Endothelial cell of umbilical vein (primary cell): ENCODE data around the gene TLE1.

Experiments
- EZH2 ChIP-seq: IDR thresholded peaks from 2 replicates; pipeline ENCODE4 v1.6.1; 2012; ENCODE audit warnings: borderline replicate concordance, low read depth, mild to moderate bottlenecking, moderate library complexity, low read length, inconsistent platforms; ENCODE audit not compliant: severe bottlenecking
- GATA2 ChIP-seq: IDR thresholded peaks from 2 replicates; pipeline ENCODE4 v1.7.0; 2011; ENCODE audit warnings: low read depth, mild to moderate bottlenecking, moderate library complexity, mixed read lengths, low read length; ENCODE audit not compliant: insufficient read length, insufficient read depth
- TF ChIP-seq, protein P1 (sequence below), 2 donors: IDR thresholded peaks; 1 replicate in 1 of 2; 2 replicates in 1 of 2; pipeline ENCODE4 v1.5.1; 2011; ENCODE audit warnings: low read length in 2 of 2, mild to moderate bottlenecking in 2 of 2, moderate library complexity in 2 of 2, control low read depth in 1 of 2, inconsistent platforms in 1 of 2, low read depth in 1 of 2; ENCODE audit not compliant: insufficient read depth in 1 of 2; ENCODE audit errors: extremely low read depth in 1 of 2

DNA sequence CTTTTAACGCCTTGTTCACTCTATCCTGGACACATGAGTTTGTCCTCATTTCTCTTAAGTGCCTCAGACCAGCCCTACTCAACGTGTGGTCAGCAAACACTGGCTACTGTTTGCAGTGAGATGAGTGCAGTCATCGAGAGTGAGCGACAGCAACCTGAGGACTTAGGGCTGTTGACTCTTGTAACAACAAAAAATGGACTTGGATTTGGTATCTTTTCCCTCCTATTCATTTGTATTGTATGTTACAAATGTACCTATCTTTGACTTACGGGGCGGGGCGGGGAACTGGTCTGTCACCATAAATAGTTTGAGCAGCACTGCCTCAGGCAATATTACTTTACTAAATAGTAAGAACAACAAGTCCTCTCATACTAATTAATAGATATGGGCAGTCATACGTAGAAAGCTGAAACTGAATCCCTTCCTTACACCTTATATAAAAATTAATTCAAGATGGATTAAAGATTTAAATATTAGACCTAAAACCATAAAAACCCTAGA lies 84.1 kb downstream of the TLE1 start:
- TF ChIP-seq, protein P1, sequence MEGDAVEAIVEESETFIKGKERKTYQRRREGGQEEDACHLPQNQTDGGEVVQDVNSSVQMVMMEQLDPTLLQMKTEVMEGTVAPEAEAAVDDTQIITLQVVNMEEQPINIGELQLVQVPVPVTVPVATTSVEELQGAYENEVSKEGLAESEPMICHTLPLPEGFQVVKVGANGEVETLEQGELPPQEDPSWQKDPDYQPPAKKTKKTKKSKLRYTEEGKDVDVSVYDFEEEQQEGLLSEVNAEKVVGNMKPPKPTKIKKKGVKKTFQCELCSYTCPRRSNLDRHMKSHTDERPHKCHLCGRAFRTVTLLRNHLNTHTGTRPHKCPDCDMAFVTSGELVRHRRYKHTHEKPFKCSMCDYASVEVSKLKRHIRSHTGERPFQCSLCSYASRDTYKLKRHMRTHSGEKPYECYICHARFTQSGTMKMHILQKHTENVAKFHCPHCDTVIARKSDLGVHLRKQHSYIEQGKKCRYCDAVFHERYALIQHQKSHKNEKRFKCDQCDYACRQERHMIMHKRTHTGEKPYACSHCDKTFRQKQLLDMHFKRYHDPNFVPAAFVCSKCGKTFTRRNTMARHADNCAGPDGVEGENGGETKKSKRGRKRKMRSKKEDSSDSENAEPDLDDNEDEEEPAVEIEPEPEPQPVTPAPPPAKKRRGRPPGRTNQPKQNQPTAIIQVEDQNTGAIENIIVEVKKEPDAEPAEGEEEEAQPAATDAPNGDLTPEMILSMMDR (IDR thresholded peaks at IDR 0.05; ENCODE audit: extremely low read depth in 1 of 2, insufficient read depth in 1 of 2, low read depth in 1 of 2, low read length in 2 of 2): no peak
- TF ChIP-seq GATA2 (no peak), EZH2 (no peak)
